ENCODE data around the gene SLC9A6.

- TF ChIP-seq POLR2AphosphoS5 (IDR thresholded peaks at IDR 0.05; ENCODE audit: borderline replicate concordance, low read depth, low read length) = no peak
- TF ChIP-seq EZH2 (IDR thresholded peaks at IDR 0.05) = no peak
Measured at GRCh38 chrX:135981010-135981409, 4.2 kb upstream of the SLC9A6 start.

Data from SK-N-MC (cell line).